Endothelial cell (in vitro differentiated cells): Measurements from ENCODE around the gene NPDC1. TPM values are rescaled to one million over a fixed set of nuclear protein-coding genes. Genes with fewer than 3 reads are reported as not detected.

Experiments used
- DNase-seq: peaks from one replicate; pipeline ENCODE4 v3.0.0; 2021; ENCODE audit warnings: low spot score
- H3K27ac Mint-ChIP-seq: one replicate; pipeline ENCODE4 v1.8.0; 2021; ENCODE audit warnings: mixed read lengths, inconsistent platforms; ENCODE audit not compliant: unreplicated experiment
- H3K27me3 Mint-ChIP-seq: one replicate; pipeline ENCODE4 v1.8.0; 2021; ENCODE audit warnings: mild to moderate bottlenecking, moderate library complexity, mixed read lengths, inconsistent platforms; ENCODE audit not compliant: unreplicated experiment
- H3K36me3 Mint-ChIP-seq: one replicate; pipeline ENCODE4 v1.8.0; 2021; ENCODE audit warnings: mild to moderate bottlenecking, low read depth, mixed read lengths, inconsistent platforms; ENCODE audit not compliant: unreplicated experiment
- H3K4me1 Mint-ChIP-seq: one replicate; pipeline ENCODE4 v1.8.0; 2021; ENCODE audit warnings: mild to moderate bottlenecking, mixed read lengths, inconsistent platforms; ENCODE audit not compliant: unreplicated experiment
- H3K4me3 Mint-ChIP-seq: one replicate; pipeline ENCODE4 v1.8.0; 2021; ENCODE audit warnings: mild to moderate bottlenecking, mixed read lengths, inconsistent platforms; ENCODE audit not compliant: unreplicated experiment
- H3K9me3 Mint-ChIP-seq: one replicate; pipeline ENCODE4 v1.8.0; 2021; ENCODE audit warnings: mixed read lengths, inconsistent platforms; ENCODE audit not compliant: unreplicated experiment
- CTCF ChIP-seq: fragments of 200-600 bp; sonication (generic); IDR thresholded peaks from one replicate; pipeline ENCODE4 v1.5.0; 2021; ENCODE audit warnings: antibody characterized with exemption; ENCODE audit not compliant: unreplicated experiment
- long read RNA-seq: library from polyadenylated mRNA; unstranded; transcript quantifications from one replicate; pipeline ENCODE4 v2.0.0, GENCODE V29; 2020; ENCODE audit not compliant: unreplicated experiment
- total RNA-seq: library from RNA; stranded (reverse); fragmentation: NEBNext Ultra II Directional; extraction: Animal tissue kit (Norgen Biotek cat#: 25700); gene quantifications from one replicate; pipeline ENCODE4 v1.2.1, GENCODE V29; 2021; ENCODE audit not compliant: unreplicated experiment

NPDC1 gene
- total RNA-seq: 116 TPM
- long read RNA-seq, transcript NPDC1-202 (9 exons, 1,494 nt): major isoform, 148 of 161 reads
- long read RNA-seq, partial matches to known transcripts: 2 of 161 reads
- long read RNA-seq, other reads (novel, unspliced or antisense): 10 of 161 reads

- H3K36me3 Mint-ChIP-seq: no peaks in the 10 kb centered on the region
- H3K9me3 Mint-ChIP-seq: no peaks in the 10 kb centered on the region
- peaks cover 5% of the 10 kb centered on the region for H3K27me3 Mint-ChIP-seq
- peak; percentile 84 for TF ChIP-seq CTCF
- peak within 1 kb of the TSS; percentile 86 for H3K4me3 Mint-ChIP-seq
- H3K27ac Mint-ChIP-seq: no peak within 1 kb of the TSS
- peak; percentile 95 for DNase-seq
- H3K4me1 Mint-ChIP-seq: peaks cover 4% of the 10 kb centered on the region
Measured at GRCh38 chr9:137046088-137046787, at the start of gene NPDC1. NPDC1 (minus strand) TSS chr9:137046177; CDS start chr9:137045989, 188 bp downstream.

- H3K27ac Mint-ChIP-seq: no peak overlapping the region
Measured at GRCh38 chr9:137089232-137089947, 43.4 kb upstream of the NPDC1 start.

GRCh38 chr9:137088121-137088520 lies 42.1 kb upstream of the NPDC1 start:
- H3K4me1 Mint-ChIP-seq: peaks cover 12% of the 10 kb centered on the region
- peak overlapping the region; percentile 28 for H3K27ac Mint-ChIP-seq

More at GRCh38 chr9:137089232-137089947, 43.4 kb upstream of the NPDC1 start:
- Mint-ChIP-seq H3K4me1 (peaks cover 12% of the 10 kb centered on the region), H3K36me3 (peaks cover 34% of the 10 kb centered on the region), H3K9me3 (no peaks in the 10 kb centered on the region), H3K27me3 (peaks cover 16% of the 10 kb centered on the region), H3K4me3 (peak overlapping the region; percentile 69)
- no peak for TF ChIP-seq CTCF
- DNase-seq: no peak

GRCh38 chr9:137087409-137087925 lies 41.5 kb upstream of the NPDC1 start:
- H3K27me3 Mint-ChIP-seq: peaks cover 20% of the 10 kb centered on the region
- no peaks in the 10 kb centered on the region for H3K9me3 Mint-ChIP-seq
- no peak for DNase-seq
- peak overlapping the region; percentile 28 for H3K27ac Mint-ChIP-seq
- H3K4me1 Mint-ChIP-seq: peaks cover 12% of the 10 kb centered on the region
- H3K36me3 Mint-ChIP-seq: peaks cover 25% of the 10 kb centered on the region
- no peak for TF ChIP-seq CTCF
- peak overlapping the region; percentile 94 for H3K4me3 Mint-ChIP-seq

More at GRCh38 chr9:137088121-137088520, 42.1 kb upstream of the NPDC1 start:
- no peak for DNase-seq
- no peak for TF ChIP-seq CTCF
- Mint-ChIP-seq H3K4me3 (peak overlapping the region; percentile 94), H3K9me3 (no peaks in the 10 kb centered on the region), H3K36me3 (peaks cover 30% of the 10 kb centered on the region), H3K27me3 (peaks cover 22% of the 10 kb centered on the region)
